HEK293 (cell line): ENCODE measurements around the gene ZNF593OS.

Experiments used
- CTCF ChIA-PET: fragments of 350-600 bp; formaldehyde crosslinking; extraction: SDS; loops from one replicate; lab custom pipeline; 2021; ENCODE audit warnings: antibody characterized with exemption; lab: Yijun Ruan, JAX
- POLR2A ChIA-PET: fragments of 300-600 bp; formaldehyde crosslinking; extraction: SDS; loops from one replicate; lab custom pipeline; 2020; ENCODE audit warnings: antibody characterized with exemption, inconsistent platforms; lab: Yijun Ruan, JAX
- H3K27ac ChIP-seq: fragments of 200-500 bp; sonication (Bioruptor generic); 2 replicates; pipeline ENCODE4 v1.5.1; 2014; ENCODE audit warnings: low read depth, low read length, control low read depth, inconsistent platforms; ENCODE audit errors: extremely low read depth
- H3K36me3 ChIP-seq, 2 experiments: fragments of 200-500 bp in 1 of 2; sonication (Bioruptor generic) in 1 of 2; 1 replicate in 1 of 2; 2 replicates in 1 of 2; pipeline ENCODE4 v1.5.1; 2014 to 2017; ENCODE audit warnings: inconsistent platforms in 2 of 2, low read length in 2 of 2; ENCODE audit not compliant: control insufficient read depth in 2 of 2, insufficient read depth in 1 of 2
- H3K4me1 ChIP-seq: fragments of 200-500 bp; sonication (Bioruptor generic); 2 replicates; pipeline ENCODE4 v1.5.1; 2014; ENCODE audit warnings: mild to moderate bottlenecking, low read length, inconsistent platforms; ENCODE audit not compliant: control insufficient read depth, insufficient read depth
- H3K4me3 ChIP-seq: 2 replicates; pipeline ENCODE4 v1.5.1; 2011; ENCODE audit warnings: low read depth, mild to moderate bottlenecking, control low read depth, low read length, moderate library complexity
- H3K9me3 ChIP-seq: fragments of 200-500 bp; sonication (Bioruptor generic); 2 replicates; pipeline ENCODE4 v1.5.1; 2014; ENCODE audit warnings: low read depth, low read length, inconsistent platforms; ENCODE audit not compliant: control insufficient read depth, insufficient read depth
- PBX3 ChIP-seq: sonication (generic); formaldehyde crosslinking; IDR thresholded peaks from 2 replicates; pipeline ENCODE4 v1.8.1; 2022; ENCODE audit warnings: mild to moderate bottlenecking, moderate library complexity, missing genetic modification reagents
- ZNF19 ChIP-seq: fragments of 450-650 bp; formaldehyde crosslinking; IDR thresholded peaks from 2 replicates; pipeline ENCODE4; 2016; ENCODE audit warnings: missing biosample characterization, missing genetic modification characterization, low read depth
- ZNF211 ChIP-seq: fragments of 450-650 bp; formaldehyde crosslinking; IDR thresholded peaks from 2 replicates; pipeline ENCODE4 v1.5.1; 2016; ENCODE audit warnings: low read depth, missing biosample characterization, missing genetic modification characterization
- ZNF23 ChIP-seq: fragments of 450-650 bp; formaldehyde crosslinking; IDR thresholded peaks from 2 replicates; pipeline ENCODE4 v1.5.1; 2016; ENCODE audit warnings: missing biosample characterization, missing genetic modification characterization, borderline replicate concordance
- ZNF449 ChIP-seq: fragments of 450-650 bp; formaldehyde crosslinking; IDR thresholded peaks from 2 replicates; pipeline ENCODE4 v1.5.1; 2017; ENCODE audit warnings: missing biosample characterization, mild to moderate bottlenecking, missing genetic modification characterization, moderate library complexity
- ZNF48 ChIP-seq: fragments of 450-650 bp; formaldehyde crosslinking; IDR thresholded peaks from 2 replicates; pipeline ENCODE4 v1.5.1; 2016; ENCODE audit warnings: missing biosample characterization, missing genetic modification characterization
- ZNF514 ChIP-seq: fragments of 450-650 bp; formaldehyde crosslinking; IDR thresholded peaks from 2 replicates; pipeline ENCODE4 v1.5.1; 2016; ENCODE audit warnings: missing biosample characterization, missing genetic modification characterization
- ZNF654 ChIP-seq: fragments of 450-650 bp; formaldehyde crosslinking; IDR thresholded peaks from 2 replicates; pipeline ENCODE4 v1.5.1; 2016; ENCODE audit warnings: low read depth, missing biosample characterization, missing genetic modification characterization
- ZNF76 ChIP-seq: fragments of 450-650 bp; formaldehyde crosslinking; IDR thresholded peaks from 2 replicates; pipeline ENCODE4; 2016; ENCODE audit warnings: low read depth, missing biosample characterization, missing genetic modification characterization, borderline replicate concordance
- TF ChIP-seq, protein P1 (sequence below): fragments of 450-650 bp; formaldehyde crosslinking; IDR thresholded peaks from 2 replicates; pipeline ENCODE4 v1.5.1; 2016; ENCODE audit warnings: missing biosample characterization, missing genetic modification characterization
- TF ChIP-seq, protein P2 (sequence below): fragments of 450-650 bp; formaldehyde crosslinking; IDR thresholded peaks from 2 replicates; pipeline ENCODE4 v1.5.0; 2017; ENCODE audit warnings: missing biosample characterization, missing genetic modification characterization, borderline replicate concordance
- TF ChIP-seq, protein P3 (sequence below): IDR thresholded peaks from 2 replicates; pipeline ENCODE4 v1.6.1; 2011; ENCODE audit warnings: mild to moderate bottlenecking, low read depth, low read length, borderline replicate concordance
- TF ChIP-seq, protein P4 (sequence below): fragments of 450-650 bp; formaldehyde crosslinking; IDR thresholded peaks from 2 replicates; pipeline ENCODE4 v1.5.1; 2016; ENCODE audit warnings: missing biosample characterization, missing genetic modification characterization

Gene ZNF593OS

DNA sequence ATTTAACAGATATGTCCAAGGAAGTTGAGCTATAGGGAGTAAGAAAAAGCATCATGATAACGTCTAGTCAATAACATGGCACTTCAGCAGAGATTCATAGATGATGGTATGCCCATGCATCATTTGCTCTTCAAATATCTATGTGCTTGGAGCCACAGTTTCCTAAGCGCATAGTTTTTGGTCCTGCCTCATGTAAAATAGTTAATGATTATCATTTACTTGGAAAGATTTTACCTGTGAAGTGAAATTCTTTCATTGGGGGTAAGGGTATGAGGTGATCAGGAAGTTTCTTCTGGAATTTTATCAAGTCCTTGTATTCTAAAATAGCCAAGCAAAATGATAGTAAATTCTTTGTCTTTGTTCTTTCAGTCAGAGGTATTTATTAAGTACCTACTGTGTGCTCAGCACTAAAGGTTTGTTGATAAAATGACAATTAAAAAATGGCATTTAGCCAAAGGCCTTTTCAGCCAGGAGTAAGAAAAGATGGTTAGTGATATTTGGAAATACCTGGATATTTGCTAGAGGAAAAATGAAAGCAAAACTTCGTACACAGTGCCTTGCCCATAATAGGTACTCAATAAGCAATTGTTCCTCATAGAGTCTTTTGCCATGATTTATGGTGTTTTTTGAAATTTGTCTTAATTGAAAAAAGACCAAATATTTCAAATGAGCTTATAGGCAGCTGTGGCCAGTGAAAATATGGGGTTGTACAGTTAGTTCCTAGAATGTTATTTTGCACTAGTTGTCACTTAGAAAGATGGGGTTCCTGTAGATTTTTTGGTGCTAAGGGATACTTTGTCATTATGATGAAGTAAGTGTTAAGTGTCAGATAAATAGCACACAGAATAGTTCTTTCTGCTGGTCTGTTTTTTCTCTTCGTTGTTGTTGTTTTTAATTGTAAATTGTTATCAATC lies 47.0 kb downstream of the ZNF593OS start:
- peaks cover 11% of the 10 kb centered on the region; the same call in 1 of the 2 replicates for H3K4me1 ChIP-seq
- CTCF ChIA-PET: interaction anchor here (0.7 to 7.1 kb wide), 5 partner anchors 14 to 734 kb away, joined by 3 to 39 read pairs (median 4); no protein-coding TSS in a partner anchor

More for the DNA sequence above, 47.0 kb downstream of the ZNF593OS start:
- Histone ChIP-seq H3K36me3 (peaks cover 0 to 11% of the 10 kb centered on the region in 2 experiments; a peak in 2 of 3 replicates), H3K9me3 (no peaks in the 10 kb centered on the region), H3K4me3 (no peak overlapping the region), H3K27ac (no peak overlapping the region)
- TF ChIP-seq, protein P1, sequence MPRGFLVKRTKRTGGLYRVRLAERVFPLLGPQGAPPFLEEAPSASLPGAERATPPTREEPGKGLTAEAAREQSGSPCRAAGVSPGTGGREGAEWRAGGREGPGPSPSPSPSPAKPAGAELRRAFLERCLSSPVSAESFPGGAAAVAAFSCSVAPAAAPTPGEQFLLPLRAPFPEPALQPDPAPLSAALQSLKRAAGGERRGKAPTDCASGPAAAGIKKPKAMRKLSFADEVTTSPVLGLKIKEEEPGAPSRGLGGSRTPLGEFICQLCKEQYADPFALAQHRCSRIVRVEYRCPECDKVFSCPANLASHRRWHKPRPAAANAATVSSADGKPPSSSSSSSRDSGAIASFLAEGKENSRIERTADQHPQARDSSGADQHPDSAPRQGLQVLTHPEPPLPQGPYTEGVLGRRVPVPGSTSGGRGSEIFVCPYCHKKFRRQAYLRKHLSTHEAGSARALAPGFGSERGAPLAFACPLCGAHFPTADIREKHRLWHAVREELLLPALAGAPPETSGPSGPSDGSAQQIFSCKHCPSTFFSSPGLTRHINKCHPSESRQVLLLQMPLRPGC (tag by site-specific recombination): no peak
- TF ChIP-seq ZNF23 (tag by site-specific recombination) (no peak), ZNF514 (no peak), ZNF211 (tag by site-specific recombination) (no peak), ZNF654 (tag by site-specific recombination) (no peak), ZNF76 (tag by site-specific recombination) (no peak), ZNF48 (no peak), PBX3 (CRISPR knock-in tag) (no peak), ZNF449 (tag by site-specific recombination) (no peak), ZNF19 (tag by site-specific recombination) (no peak)
- TF ChIP-seq, protein P2, sequence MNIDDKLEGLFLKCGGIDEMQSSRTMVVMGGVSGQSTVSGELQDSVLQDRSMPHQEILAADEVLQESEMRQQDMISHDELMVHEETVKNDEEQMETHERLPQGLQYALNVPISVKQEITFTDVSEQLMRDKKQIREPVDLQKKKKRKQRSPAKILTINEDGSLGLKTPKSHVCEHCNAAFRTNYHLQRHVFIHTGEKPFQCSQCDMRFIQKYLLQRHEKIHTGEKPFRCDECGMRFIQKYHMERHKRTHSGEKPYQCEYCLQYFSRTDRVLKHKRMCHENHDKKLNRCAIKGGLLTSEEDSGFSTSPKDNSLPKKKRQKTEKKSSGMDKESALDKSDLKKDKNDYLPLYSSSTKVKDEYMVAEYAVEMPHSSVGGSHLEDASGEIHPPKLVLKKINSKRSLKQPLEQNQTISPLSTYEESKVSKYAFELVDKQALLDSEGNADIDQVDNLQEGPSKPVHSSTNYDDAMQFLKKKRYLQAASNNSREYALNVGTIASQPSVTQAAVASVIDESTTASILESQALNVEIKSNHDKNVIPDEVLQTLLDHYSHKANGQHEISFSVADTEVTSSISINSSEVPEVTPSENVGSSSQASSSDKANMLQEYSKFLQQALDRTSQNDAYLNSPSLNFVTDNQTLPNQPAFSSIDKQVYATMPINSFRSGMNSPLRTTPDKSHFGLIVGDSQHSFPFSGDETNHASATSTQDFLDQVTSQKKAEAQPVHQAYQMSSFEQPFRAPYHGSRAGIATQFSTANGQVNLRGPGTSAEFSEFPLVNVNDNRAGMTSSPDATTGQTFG: no peak
- TF ChIP-seq, protein P3, sequence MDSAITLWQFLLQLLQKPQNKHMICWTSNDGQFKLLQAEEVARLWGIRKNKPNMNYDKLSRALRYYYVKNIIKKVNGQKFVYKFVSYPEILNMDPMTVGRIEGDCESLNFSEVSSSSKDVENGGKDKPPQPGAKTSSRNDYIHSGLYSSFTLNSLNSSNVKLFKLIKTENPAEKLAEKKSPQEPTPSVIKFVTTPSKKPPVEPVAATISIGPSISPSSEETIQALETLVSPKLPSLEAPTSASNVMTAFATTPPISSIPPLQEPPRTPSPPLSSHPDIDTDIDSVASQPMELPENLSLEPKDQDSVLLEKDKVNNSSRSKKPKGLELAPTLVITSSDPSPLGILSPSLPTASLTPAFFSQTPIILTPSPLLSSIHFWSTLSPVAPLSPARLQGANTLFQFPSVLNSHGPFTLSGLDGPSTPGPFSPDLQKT: no peak
- TF ChIP-seq, protein P4, sequence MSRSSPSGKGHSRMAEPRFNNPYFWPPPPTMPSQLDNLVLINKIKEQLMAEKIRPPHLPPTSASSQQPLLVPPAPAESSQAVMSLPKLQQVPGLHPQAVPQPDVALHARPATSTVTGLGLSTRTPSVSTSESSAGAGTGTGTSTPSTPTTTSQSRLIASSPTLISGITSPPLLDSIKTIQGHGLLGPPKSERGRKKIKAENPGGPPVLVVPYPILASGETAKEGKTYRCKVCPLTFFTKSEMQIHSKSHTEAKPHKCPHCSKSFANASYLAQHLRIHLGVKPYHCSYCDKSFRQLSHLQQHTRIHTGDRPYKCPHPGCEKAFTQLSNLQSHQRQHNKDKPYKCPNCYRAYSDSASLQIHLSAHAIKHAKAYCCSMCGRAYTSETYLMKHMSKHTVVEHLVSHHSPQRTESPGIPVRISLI (tag by site-specific recombination): no peak
- POLR2A ChIA-PET: interaction anchor here (0.8 to 1.2 kb wide), 2 partner anchors 13 to 89 kb away, joined by 3 read pairs; partner anchors contain the start of gene PDIK1L
